ENCODE measurements around the gene FBXL16. TPM values are rescaled to one million over a fixed set of nuclear protein-coding genes. Genes with fewer than 3 reads are reported as not detected.

FBXL16 gene
- total RNA-seq, 1 donor from 2014 or later, result 0.75 TPM

DNA sequence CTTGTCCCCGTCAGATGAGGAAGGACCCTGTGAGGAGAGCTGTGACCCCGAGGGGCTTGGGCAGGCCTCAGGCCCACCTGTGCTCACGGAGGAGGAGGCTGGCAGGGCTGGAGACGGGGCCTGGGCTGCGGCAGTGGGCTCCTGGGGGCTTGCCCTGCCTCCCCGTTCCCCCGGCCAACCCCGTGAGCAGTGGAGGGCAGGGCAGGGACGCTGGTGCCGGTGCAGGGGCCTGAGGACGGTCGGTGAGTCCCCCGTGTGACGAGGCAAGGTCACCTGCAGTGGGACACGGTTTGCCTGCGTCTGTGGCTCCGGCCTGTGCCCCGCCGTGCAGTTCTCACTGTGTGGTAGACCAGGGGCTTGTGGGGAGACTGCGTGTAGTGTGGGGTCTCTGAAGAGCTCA is 46.0 kb downstream of the FBXL16 start:
- TF ChIP-seq, protein P1, sequence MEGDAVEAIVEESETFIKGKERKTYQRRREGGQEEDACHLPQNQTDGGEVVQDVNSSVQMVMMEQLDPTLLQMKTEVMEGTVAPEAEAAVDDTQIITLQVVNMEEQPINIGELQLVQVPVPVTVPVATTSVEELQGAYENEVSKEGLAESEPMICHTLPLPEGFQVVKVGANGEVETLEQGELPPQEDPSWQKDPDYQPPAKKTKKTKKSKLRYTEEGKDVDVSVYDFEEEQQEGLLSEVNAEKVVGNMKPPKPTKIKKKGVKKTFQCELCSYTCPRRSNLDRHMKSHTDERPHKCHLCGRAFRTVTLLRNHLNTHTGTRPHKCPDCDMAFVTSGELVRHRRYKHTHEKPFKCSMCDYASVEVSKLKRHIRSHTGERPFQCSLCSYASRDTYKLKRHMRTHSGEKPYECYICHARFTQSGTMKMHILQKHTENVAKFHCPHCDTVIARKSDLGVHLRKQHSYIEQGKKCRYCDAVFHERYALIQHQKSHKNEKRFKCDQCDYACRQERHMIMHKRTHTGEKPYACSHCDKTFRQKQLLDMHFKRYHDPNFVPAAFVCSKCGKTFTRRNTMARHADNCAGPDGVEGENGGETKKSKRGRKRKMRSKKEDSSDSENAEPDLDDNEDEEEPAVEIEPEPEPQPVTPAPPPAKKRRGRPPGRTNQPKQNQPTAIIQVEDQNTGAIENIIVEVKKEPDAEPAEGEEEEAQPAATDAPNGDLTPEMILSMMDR (IDR thresholded peaks at IDR 0.05), result no peak
- H3K4me1 Mint-ChIP-seq, result peaks cover 7% of the 10 kb centered on the region
- intact Hi-C loops (cut with micrococcal nuclease), result loop anchor here (1.0 to 2.0 kb wide), 6 partner anchors 10 to 267 kb away; partner anchors contain the start of genes METTL26 and WDR90
- no peak for DNase-seq
- H3K36me3 Mint-ChIP-seq (ENCODE audit: low read depth), result no peaks in the 10 kb centered on the region
- H3K4me3 Mint-ChIP-seq, result no peak overlapping the region
- H3K9me3 Mint-ChIP-seq, result no peaks in the 10 kb centered on the region
- ChIA-PET POLR2A (interaction anchor here (0.6 to 1.9 kb wide), 3 partner anchors 10 to 23 kb away, joined by 3 to 11 read pairs (median 6); partner anchors contain the start of genes METTL26 and WDR90), CTCF (no interaction called here)
- ATAC-seq (ENCODE audit: low read depth), result no peak
- no peak overlapping the region for H3K27ac Mint-ChIP-seq
- no peaks in the 10 kb centered on the region for H3K27me3 Mint-ChIP-seq

DNA sequence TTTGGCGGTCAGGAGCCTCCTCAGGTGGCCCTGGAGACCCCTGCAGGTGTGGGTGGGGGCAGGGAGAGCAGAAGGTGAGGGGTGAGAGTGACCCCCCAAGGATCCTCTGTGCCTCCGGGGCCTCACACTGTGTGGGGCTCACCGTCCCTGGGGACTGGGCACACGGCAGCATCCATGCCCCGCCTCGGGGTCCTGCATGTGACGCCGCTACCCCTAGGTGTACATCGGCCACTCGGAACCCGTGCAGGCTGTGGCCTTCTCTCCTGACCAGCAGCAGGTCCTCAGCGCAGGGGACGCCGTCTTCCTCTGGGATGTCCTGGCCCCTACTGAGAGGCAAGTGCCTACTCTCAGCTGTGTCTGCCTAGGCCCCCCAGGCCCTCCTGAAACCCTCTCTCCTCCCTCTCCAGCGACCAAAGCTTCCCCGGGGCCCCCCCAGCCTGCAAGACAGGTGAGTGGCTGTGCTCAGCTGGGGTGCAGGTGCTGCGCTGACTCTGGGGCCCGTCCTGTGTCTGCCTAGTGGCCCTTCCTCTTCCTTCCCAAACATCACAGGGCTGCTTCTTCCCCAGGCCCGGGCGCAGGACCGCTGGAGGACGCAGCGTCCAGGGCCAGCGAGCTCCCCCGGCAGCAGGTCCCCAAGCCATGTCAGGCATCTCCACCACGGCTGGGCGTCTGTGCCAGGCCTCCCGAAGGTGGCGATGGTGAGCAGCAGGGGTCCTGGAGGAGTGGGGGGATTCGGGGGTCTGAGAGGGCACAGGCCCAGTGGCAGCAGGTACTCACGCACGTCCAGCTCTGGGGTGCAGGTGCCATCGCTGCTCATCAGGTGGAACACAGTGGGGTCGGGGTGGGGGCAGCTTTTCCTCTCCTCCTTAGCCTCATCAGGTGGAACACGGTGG is 46.7 kb downstream of the FBXL16 start:
- Mint-ChIP-seq H3K27me3 (no peaks in the 10 kb centered on the region), H3K4me3 (no peak overlapping the region), H3K27ac (no peak overlapping the region), H3K9me3 (no peaks in the 10 kb centered on the region), H3K36me3 (ENCODE audit: low read depth) (no peaks in the 10 kb centered on the region), H3K4me1 (peaks cover 7% of the 10 kb centered on the region)
- TF ChIP-seq, protein P1 (IDR thresholded peaks at IDR 0.05), result no peak
- CTCF ChIA-PET, result no interaction called here
- ATAC-seq (ENCODE audit: low read depth) (no peak), DNase-seq (no peak)
- POLR2A ChIA-PET, result interaction anchor here (1.0 to 1.9 kb wide), 2 partner anchors 10 to 23 kb away, joined by 3 to 11 read pairs; partner anchors contain the start of genes METTL26 and WDR90
- intact Hi-C loops (cut with micrococcal nuclease), result no loop called here

DNA sequence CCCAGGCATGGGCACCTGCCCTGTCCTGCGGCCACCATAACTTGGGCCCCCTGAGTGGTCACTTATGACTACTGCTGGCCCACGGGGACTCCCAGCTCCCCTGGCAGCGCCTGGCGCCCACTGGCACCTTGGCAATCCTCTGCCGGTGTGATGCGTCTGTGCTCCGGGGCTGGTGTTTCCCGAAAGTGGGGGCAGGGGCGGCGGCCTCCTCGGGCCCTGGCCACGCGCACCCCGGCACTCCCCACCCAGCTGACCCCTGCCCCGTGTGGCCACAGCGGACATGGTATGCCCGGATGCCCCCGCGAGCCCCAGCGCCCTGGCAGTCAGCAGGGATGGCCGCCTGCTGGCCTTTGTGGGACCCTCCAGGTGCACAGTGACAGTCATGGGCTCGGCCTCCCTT is 48.1 kb downstream of the FBXL16 start:
- POLR2A ChIA-PET, result interaction anchor here (0.6 kb wide), 1 partner anchor 164 kb away, joined by 8 read pairs; no protein-coding TSS in a partner anchor
- no peak overlapping the region for H3K4me3 Mint-ChIP-seq

DNA sequence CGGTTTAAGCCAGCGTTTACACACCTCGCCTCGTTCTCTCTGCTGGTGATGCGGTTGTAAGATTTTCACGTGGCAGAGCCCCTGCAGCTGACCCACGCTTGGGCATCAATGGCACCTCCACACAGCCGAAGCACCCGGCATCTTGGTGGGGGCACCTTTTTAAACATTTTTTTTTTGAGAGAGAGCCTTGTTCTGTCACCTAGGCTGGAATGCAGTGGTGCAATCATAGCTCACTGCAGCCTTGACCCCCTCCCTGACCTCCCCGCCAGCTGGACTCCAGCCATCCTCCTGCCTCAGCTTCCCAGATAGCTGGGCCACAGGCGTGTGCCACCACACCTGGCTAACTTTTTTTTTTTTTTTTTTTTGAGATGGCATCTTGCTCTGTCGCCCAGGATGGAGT is 51.6 kb downstream of the FBXL16 start:
- ChIA-PET CTCF (no interaction called here), POLR2A (no interaction called here)

More for the DNA sequence above, 48.1 kb downstream of the FBXL16 start:
- DNase-seq (no peak), ATAC-seq (ENCODE audit: low read depth) (no peak)
- TF ChIP-seq, protein P1 (IDR thresholded peaks at IDR 0.05), result no peak
- Mint-ChIP-seq H3K9me3 (no peaks in the 10 kb centered on the region), H3K4me1 (peaks cover 7% of the 10 kb centered on the region), H3K36me3 (ENCODE audit: low read depth) (no peaks in the 10 kb centered on the region), H3K27ac (no peak overlapping the region), H3K27me3 (no peaks in the 10 kb centered on the region)
- CTCF ChIA-PET, result no interaction called here
- intact Hi-C loops (cut with micrococcal nuclease), result no loop called here

More for the DNA sequence above, 51.6 kb downstream of the FBXL16 start:
- Mint-ChIP-seq H3K27ac (no peak overlapping the region), H3K4me3 (no peak overlapping the region), H3K9me3 (no peaks in the 10 kb centered on the region), H3K36me3 (ENCODE audit: low read depth) (no peaks in the 10 kb centered on the region), H3K4me1 (peaks cover 2% of the 10 kb centered on the region), H3K27me3 (no peaks in the 10 kb centered on the region)
- no peak for ATAC-seq (ENCODE audit: low read depth)
- TF ChIP-seq, protein P1 (IDR thresholded peaks at IDR 0.05), result no peak
- no peak for DNase-seq
- intact Hi-C loops (cut with micrococcal nuclease), result no loop called here
